Sigmoid colon (tissue), 7 donors: ENCODE data around the gene ADGRG3. TPM values are rescaled to one million over a fixed set of nuclear protein-coding genes. Genes with fewer than 3 reads are reported as not detected.
"Not testable (repeated sequence)": the region's sequence is repeated elsewhere in the genome, so short reads cannot be mapped to it uniquely, and the experiment has no call there.

Source experiments
- DNase-seq: peaks from one replicate; pipeline ENCODE4 v3.0.0-alpha.2; 2019
- H3K27ac ChIP-seq, 4 donors: fragments of 200-600 bp; sonication (generic); one replicate each; pipeline ENCODE4 v1.5.1; 2016 to 2019; ENCODE audit warnings: mild to moderate bottlenecking in 1 of 4
- H3K27me3 ChIP-seq, 3 donors: fragments of 200-600 bp; sonication (generic); one replicate each; pipeline ENCODE4 v1.5.1; 2019; ENCODE audit warnings: mild to moderate bottlenecking in 1 of 3
- H3K36me3 ChIP-seq, 4 donors: fragments of 200-600 bp; sonication (generic); one replicate each; pipeline ENCODE4 v1.5.1; 2016 to 2019
- H3K4me1 ChIP-seq, 4 donors: fragments of 200-600 bp; sonication (generic); one replicate each; pipeline ENCODE4 v1.5.1; 2017 to 2019
- H3K4me3 ChIP-seq, 4 donors: fragments of 200-600 bp; sonication (generic); one replicate each; pipeline ENCODE4 v1.5.1; 2017 to 2019; ENCODE audit warnings: mild to moderate bottlenecking in 2 of 4, moderate library complexity in 1 of 4
- H3K9me3 ChIP-seq, 4 donors: fragments of 200-600 bp in 3 of 4; sonication (generic) in 3 of 4; one replicate each; pipeline versions ENCODE4 v1.5.1 to v1.6.1; 2013 to 2019
- CTCF ChIP-seq, 4 experiments: fragments of 450-650 bp in 3 of 4; fragments of 200-600 bp in 1 of 4; IDR thresholded peaks; one replicate each; pipeline ENCODE4 v1.5.1; 2016 to 2019; ENCODE audit warnings: antibody characterized with exemption in 4 of 4, mild to moderate bottlenecking in 3 of 4, moderate library complexity in 2 of 4
- EP300 ChIP-seq, 4 donors: sonication (generic); formaldehyde crosslinking; IDR thresholded peaks; one replicate each; pipeline ENCODE4 v1.6.1; 2017; ENCODE audit warnings: antibody characterized with exemption in 4 of 4
- POLR2A ChIP-seq, 2 donors: fragments of 450-650 bp; IDR thresholded peaks; one replicate each; pipeline ENCODE4 v1.6.1; 2016; ENCODE audit warnings: antibody characterized with exemption in 2 of 2, mild to moderate bottlenecking in 2 of 2, moderate library complexity in 2 of 2
- POLR2AphosphoS5 ChIP-seq, 4 donors: sonication (generic); formaldehyde crosslinking; IDR thresholded peaks; one replicate each; pipeline ENCODE4 v1.6.1; 2017; ENCODE audit warnings: antibody characterized with exemption in 4 of 4
- WGBS, 2 donors: extraction: QIAGEN DNeasy Blood & Tissue Kit; methylation state at CpG; one replicate each; pipeline ENCODE4 v1.1.7; 2013; 5-methylcytosine and 5-hydroxymethylcytosine counted together
- intact Hi-C: fragments of 100-400 bp; cut with DNase I; formaldehyde crosslinking; loops from one replicate; pipeline ENCODE4 v1.15.1; 2023
- polyA plus RNA-seq, 3 donors: library from polyadenylated mRNA; stranded (reverse); fragments of 200-250 nt; gene quantifications; one replicate each; pipeline ENCODE4 v1.2.3, GENCODE V29; 2013
- total RNA-seq, 4 donors: library from RNA; depleted of rRNA; stranded (reverse); fragments of >200 nt; gene quantifications; one replicate each; pipeline ENCODE4 v1.1.0, GENCODE V29; 2016
- donor health status: healthy with polysubstance abuse.
- donor health status: Bipolar disorder and iron deficiency.
- donor health status: healthy.

Gene ADGRG3
- total and polyA plus RNA-seq, 7 donors: 0.69 to 6.6 (median 3.6) TPM

DNA sequence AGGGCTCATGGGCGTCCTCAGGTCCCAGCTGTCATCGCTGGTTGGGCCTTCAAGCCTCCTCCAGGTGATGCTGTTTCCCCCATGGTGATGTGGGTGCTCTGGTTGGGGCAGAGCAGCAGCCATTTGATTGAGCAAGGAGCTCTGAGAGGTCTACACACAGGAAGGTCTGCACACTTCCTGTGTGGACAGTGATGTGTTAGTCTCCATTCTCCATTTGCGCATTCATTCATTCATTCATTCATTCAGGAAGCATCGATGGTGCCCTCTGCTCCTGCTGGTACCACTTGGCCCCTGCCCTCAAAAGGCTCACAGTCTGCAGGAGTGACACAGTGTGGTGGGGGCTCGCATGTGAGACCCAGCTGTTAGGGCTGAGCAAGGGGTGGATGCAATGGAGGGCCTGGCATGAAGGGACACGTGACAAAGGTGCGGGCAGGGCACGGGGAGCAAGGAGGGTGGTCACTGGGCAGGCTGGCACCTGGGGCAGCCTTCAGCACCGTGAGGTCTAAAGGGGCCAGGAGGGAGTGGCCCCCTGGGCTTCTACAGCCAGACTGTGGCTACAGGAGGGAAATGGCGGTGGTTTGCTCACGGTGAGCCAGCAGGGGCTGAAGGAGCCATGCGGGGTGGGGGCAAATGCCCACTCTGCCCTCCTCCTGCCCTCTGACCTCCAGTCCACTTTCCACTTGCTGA lies 1.5 kb downstream of the ADGRG3 start:
- Histone ChIP-seq H3K27ac (no peak overlapping the region), H3K4me1 (no peaks in the 10 kb centered on the region), H3K36me3 (no peaks in the 10 kb centered on the region), H3K9me3 (no peaks in the 10 kb centered on the region), H3K27me3 (peaks cover 0 to 8% (median 0%) of the 10 kb centered on the region in 3 donors), H3K4me3 (no peak overlapping the region)
- WGBS, 2 donors: 83 to 84% methylated on average over 12 of the region's 12 CpGs
- intact Hi-C loops: no loop called here
- TF ChIP-seq CTCF (IDR thresholded peaks at IDR 0.05): no peak
- TF ChIP-seq EP300 (IDR thresholded peaks at IDR 0.05): no peak
- no peak for TF ChIP-seq POLR2AphosphoS5 (IDR thresholded peaks at IDR 0.05)
- TF ChIP-seq POLR2A (IDR thresholded peaks at IDR 0.05): no peak
- peak; percentile 55 for DNase-seq

GRCh38 chr16:57670196-57670595 lies 2.1 kb downstream of the ADGRG3 start:
- no peaks in the 10 kb centered on the region for H3K9me3 ChIP-seq
- no peaks in the 10 kb centered on the region for H3K4me1 ChIP-seq
- intact Hi-C loops: no loop called here
- no peak overlapping the region for H3K4me3 ChIP-seq
- H3K36me3 ChIP-seq: no peaks in the 10 kb centered on the region
- peak; percentile 44 for DNase-seq
- TF ChIP-seq POLR2A (IDR thresholded peaks at IDR 0.05) (no peak), EP300 (IDR thresholded peaks at IDR 0.05) (no peak), CTCF (IDR thresholded peaks at IDR 0.05) (no peak), POLR2AphosphoS5 (IDR thresholded peaks at IDR 0.05) (no peak)
- WGBS, 2 donors: 33 to 66% methylated on average over 4 of the region's 4 CpGs
- peaks cover 0 to 8% (median 0%) of the 10 kb centered on the region in 3 donors for H3K27me3 ChIP-seq
- no peak overlapping the region for H3K27ac ChIP-seq

DNA sequence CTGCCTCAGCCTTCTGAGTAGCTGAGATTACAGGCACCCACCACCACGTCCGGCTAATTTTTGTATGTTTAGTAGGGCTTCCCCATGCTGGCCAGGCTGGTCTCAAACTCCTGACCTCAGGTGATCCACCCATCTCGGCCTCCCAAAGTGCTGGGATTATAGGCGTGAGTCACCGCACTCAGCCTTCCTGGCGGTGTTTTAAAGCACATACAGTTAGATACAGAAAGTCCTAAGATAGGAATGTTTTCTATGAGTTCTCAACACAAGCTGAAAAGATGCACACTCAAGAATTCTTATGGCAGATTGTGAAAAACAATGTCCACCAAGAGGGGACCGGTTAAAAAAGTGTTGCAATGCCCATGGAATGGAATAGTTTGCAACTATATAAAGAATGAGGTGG lies 3.3 kb downstream of the ADGRG3 start:
- WGBS, 2 donors: 74 to 86% methylated on average over 7 of the region's 7 CpGs
- H3K4me3 ChIP-seq, H3K4me1 ChIP-seq, H3K9me3 ChIP-seq, H3K27me3 ChIP-seq, H3K27ac ChIP-seq, intact Hi-C loops, H3K36me3 ChIP-seq: not testable (repeated sequence)
- DNase-seq: peak; percentile 6

DNA sequence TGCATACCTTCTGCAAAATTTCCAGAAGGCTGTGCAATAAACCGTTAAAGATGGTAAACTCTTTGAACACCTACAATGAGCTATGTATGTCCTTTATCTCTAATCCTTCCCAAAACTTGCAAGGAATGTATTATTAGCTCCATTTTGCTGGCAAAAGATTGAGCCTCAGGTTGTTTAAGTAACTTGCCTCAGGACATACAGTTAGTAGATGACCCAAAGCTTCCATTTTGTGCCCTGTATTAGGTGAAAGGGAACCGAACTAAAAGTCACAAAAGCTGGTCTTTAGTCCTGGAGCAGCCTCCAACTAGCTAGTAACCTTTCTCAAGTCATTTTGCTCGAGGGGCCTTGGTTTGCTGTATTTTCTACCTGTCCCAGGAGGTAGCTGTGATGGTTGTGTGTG lies 4.3 kb downstream of the ADGRG3 start:
- Histone ChIP-seq H3K9me3 (no peaks in the 10 kb centered on the region), H3K4me1 (no peaks in the 10 kb centered on the region), H3K27me3 (peaks cover 0 to 8% (median 0%) of the 10 kb centered on the region in 3 donors), H3K4me3 (no peak overlapping the region), H3K27ac (no peak overlapping the region), H3K36me3 (no peaks in the 10 kb centered on the region)
- 48 to 81% methylated on average over 3 of the region's 3 CpGs for WGBS, 2 donors
- no peak for TF ChIP-seq EP300 (IDR thresholded peaks at IDR 0.05)
- no peak for TF ChIP-seq POLR2A (IDR thresholded peaks at IDR 0.05)
- TF ChIP-seq POLR2AphosphoS5 (IDR thresholded peaks at IDR 0.05): no peak
- TF ChIP-seq CTCF (IDR thresholded peaks at IDR 0.05): no peak
- intact Hi-C loops: no loop called here
- no peak for DNase-seq

GRCh38 chr16:57672824-57673223 lies 4.7 kb downstream of the ADGRG3 start:
- no peaks in the 10 kb centered on the region for H3K36me3 ChIP-seq
- peaks cover 0 to 8% (median 0%) of the 10 kb centered on the region in 3 donors for H3K27me3 ChIP-seq
- no peaks in the 10 kb centered on the region for H3K9me3 ChIP-seq
- no peaks in the 10 kb centered on the region for H3K4me1 ChIP-seq
- TF ChIP-seq POLR2AphosphoS5 (IDR thresholded peaks at IDR 0.05): no peak
- no peak for TF ChIP-seq POLR2A (IDR thresholded peaks at IDR 0.05)
- no peak for TF ChIP-seq CTCF (IDR thresholded peaks at IDR 0.05)
- TF ChIP-seq EP300 (IDR thresholded peaks at IDR 0.05): no peak
- no peak overlapping the region for H3K27ac ChIP-seq
- DNase-seq: peak; percentile 21
- WGBS, 2 donors: 81 to 93% methylated on average over 2 of the region's 2 CpGs
- intact Hi-C loops: no loop called here
- no peak overlapping the region for H3K4me3 ChIP-seq
